IPS-20b (cell line): ENCODE measurements around the gene VPS72.
"Not testable (repeated sequence)": the region's sequence is repeated elsewhere in the genome, so short reads cannot be mapped to it uniquely, and the experiment has no call there.

ENCODE experiments used
- H3K27ac ChIP-seq: one replicate; pipeline ENCODE4 v1.5.1; 2013; ENCODE audit warnings: low read length
- H3K27me3 ChIP-seq: 2 replicates; pipeline ENCODE4 v1.6.1; 2013; ENCODE audit warnings: mild to moderate bottlenecking, low read length, inconsistent platforms; ENCODE audit not compliant: insufficient read depth
- H3K36me3 ChIP-seq: 2 replicates; pipeline ENCODE4 v1.6.1; 2013; ENCODE audit warnings: low read depth, mild to moderate bottlenecking, inconsistent platforms, low read length, moderate library complexity; ENCODE audit not compliant: insufficient read depth
- H3K4me1 ChIP-seq: 2 replicates; pipeline ENCODE4 v1.6.1; 2013; ENCODE audit warnings: mild to moderate bottlenecking, control low read depth, inconsistent platforms, low read length, moderate library complexity; ENCODE audit not compliant: insufficient read depth
- H3K4me3 ChIP-seq: 2 replicates; pipeline ENCODE4 v1.5.1; 2013; ENCODE audit warnings: mild to moderate bottlenecking, low read length, inconsistent platforms
- H3K9ac ChIP-seq: 2 replicates; pipeline ENCODE4 v1.6.1; 2013; ENCODE audit warnings: low read depth, mild to moderate bottlenecking, inconsistent platforms, low read length, moderate library complexity
- H3K9me3 ChIP-seq: 2 replicates; pipeline ENCODE4 v1.6.1; 2013; ENCODE audit warnings: mild to moderate bottlenecking, low read depth, low read length, inconsistent platforms; ENCODE audit not compliant: insufficient read depth

VPS72 gene

DNA sequence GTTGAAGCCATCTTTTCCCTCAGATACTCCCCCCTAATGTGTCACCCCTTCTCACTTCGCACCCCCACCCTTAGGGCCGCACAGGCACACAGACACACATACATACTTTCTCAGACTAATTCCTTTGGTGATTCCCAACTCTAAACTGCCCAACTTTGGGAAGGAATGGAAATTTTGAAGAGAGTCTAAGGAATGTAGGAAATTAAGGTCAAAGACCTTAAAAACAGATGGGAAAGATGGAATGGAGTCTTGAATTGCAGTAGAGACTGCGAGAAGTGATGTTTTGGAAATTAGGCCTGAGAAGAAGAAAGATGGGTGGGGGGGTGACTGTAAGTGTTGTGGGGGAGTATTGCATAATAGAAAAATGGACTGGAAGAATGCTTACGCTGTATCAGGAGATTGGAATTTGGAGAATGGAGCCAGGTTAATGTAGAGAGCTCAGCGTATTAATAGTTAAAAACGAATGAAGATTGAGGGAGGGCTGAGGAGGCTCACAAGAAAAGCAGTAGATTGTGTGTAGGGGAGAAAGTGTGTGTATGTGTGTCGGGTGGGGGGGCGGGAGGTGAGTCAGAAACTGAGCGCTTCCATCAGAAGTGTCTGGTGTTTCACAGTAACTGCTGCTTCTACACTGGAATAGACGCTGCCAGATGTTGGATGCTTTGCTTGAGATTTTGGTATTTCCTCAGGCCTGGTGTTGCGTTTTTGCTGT lies 10.0 kb upstream of the VPS72 start:
- H3K27ac ChIP-seq, result no peak overlapping the region

GRCh38 chr1:151198254-151199127 lies 8.5 kb upstream of the VPS72 start, which contains the start of gene PIP5K1A:
TSS of gene PIP5K1A (plus strand) at chr1:151198552. CDS start at chr1:151198997, 445 bp downstream.
- no peaks in the 10 kb centered on the region for H3K27me3 ChIP-seq
- no peaks in the 10 kb centered on the region; the same call in 1 of the 2 replicates for H3K4me1 ChIP-seq
- H3K36me3 ChIP-seq, result peaks cover 17% of the 10 kb centered on the region; the same call in 1 of the 2 replicates
- peak within 1 kb of the TSS; percentile 94 for H3K27ac ChIP-seq
- peak within 1 kb of the TSS; percentile 98 for H3K9ac ChIP-seq
- no peaks in the 10 kb centered on the region for H3K9me3 ChIP-seq
- H3K4me3 ChIP-seq, result peak within 1 kb of the TSS; percentile 97

More for the DNA sequence above, 10.0 kb upstream of the VPS72 start:
- no peaks in the 10 kb centered on the region for H3K9me3 ChIP-seq
- H3K27me3 ChIP-seq, result no peaks in the 10 kb centered on the region
- H3K4me3 ChIP-seq, result peak overlapping the region; percentile 97
- peak overlapping the region; percentile 98 for H3K9ac ChIP-seq
- H3K36me3 ChIP-seq, result peaks cover 33% of the 10 kb centered on the region; the same call in 1 of the 2 replicates
- no peaks in the 10 kb centered on the region; the same call in 1 of the 2 replicates for H3K4me1 ChIP-seq

DNA sequence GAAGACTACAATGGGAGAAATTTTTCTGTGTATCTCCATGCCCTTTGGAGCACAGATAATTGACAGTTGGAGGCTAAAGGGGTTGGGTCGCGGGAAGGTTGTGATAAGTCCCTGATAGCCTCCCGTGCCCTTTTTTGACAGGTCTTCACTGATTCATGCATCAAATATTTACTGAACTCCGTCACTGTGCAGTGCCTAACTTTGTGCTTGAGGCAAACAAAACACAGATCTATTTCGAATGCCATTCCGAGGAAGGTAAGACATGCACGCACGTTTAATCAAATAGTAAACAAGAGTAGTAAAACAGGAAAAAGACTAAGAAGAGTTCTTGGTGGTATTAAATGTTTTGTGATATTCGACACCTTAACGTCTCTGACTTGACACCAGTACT lies 7.9 kb upstream of the VPS72 start:
- no peaks in the 10 kb centered on the region; the same call in 1 of the 2 replicates for H3K4me1 ChIP-seq
- H3K4me3 ChIP-seq, result peak overlapping the region; percentile 97
- H3K9me3 ChIP-seq, result no peaks in the 10 kb centered on the region
- H3K27ac ChIP-seq, result peak overlapping the region; percentile 94
- peak overlapping the region; percentile 98; the same call in 1 of the 2 replicates for H3K9ac ChIP-seq
- no peaks in the 10 kb centered on the region for H3K27me3 ChIP-seq
- peaks cover 11% of the 10 kb centered on the region; the same call in 1 of the 2 replicates for H3K36me3 ChIP-seq

DNA sequence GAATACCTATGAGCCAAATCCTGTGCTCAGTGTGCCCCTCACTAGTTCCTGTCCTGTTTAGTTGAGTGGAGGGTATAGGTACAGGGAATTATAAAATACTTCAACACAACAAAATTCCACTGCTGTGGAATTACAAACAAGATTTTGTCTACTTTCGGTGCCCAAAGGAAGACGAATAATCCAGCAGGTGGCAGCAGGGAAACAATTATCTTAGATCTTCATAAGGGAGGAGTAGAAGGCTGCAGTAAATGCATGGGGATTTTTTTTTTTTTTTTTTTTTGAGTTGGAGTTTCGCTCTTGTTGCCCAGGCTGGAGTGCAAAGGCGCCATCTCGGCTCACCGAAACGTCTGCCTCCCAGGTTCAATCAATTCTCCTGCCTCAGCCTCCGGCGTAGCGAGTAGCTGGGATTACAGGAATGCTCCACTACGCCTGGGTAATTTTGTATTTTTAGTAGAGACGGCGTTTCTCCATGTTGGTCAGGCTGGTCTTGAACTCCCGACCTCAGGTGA lies 6.3 kb upstream of the VPS72 start:
- no peak overlapping the region for H3K4me3 ChIP-seq

DNA sequence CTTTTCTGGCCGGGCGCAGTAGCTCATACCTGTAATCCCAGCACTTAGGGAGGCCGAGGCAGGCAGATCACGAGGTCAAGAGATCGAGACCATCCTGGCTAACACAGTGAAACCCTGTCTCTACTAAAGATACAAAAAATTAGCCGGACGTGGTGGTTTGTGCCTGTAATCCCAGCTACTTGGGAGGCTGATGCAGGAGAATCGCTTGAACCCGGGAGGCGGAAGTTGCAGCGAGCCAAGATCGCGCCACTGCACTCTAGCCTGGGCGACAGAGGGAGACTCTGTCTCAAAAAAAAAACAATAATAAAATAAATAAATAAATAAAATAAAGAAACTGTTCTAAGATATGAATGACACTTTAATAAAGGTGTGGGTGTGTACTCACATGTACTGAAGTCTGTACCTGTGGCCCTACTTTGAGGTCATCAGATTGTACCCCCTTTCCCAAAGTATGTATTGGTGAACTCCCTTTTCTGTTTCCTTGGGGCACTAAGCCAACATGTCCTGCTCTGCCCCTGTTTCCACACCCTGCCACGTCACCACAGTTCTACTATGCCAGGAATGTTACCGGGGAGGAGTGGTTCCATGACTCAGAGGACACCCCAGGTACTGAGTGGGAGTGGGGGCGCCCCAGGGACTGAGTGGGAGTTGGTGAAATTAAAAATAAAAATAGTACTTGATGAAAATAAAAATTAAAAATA lies 5.0 kb upstream of the VPS72 start:
- H3K4me1 ChIP-seq, H3K4me3 ChIP-seq, H3K9ac ChIP-seq, H3K36me3 ChIP-seq, H3K27me3 ChIP-seq, H3K27ac ChIP-seq, H3K9me3 ChIP-seq: not testable (repeated sequence)

More for the DNA sequence above, 6.3 kb upstream of the VPS72 start:
- Histone ChIP-seq H3K9me3 (no peaks in the 10 kb centered on the region), H3K4me1 (no peaks in the 10 kb centered on the region; the same call in 1 of the 2 replicates), H3K9ac (no peak overlapping the region), H3K27me3 (no peaks in the 10 kb centered on the region), H3K27ac (no peak overlapping the region), H3K36me3 (no peaks in the 10 kb centered on the region)

GRCh38 chr1:151193856-151194255 lies 3.9 kb upstream of the VPS72 start:
- Histone ChIP-seq H3K4me3 (no peak overlapping the region), H3K27ac (no peak overlapping the region), H3K27me3 (no peaks in the 10 kb centered on the region), H3K4me1 (no peaks in the 10 kb centered on the region; the same call in 1 of the 2 replicates), H3K36me3 (no peaks in the 10 kb centered on the region), H3K9me3 (no peaks in the 10 kb centered on the region), H3K9ac (no peak overlapping the region)

- H3K4me3 ChIP-seq, result no peak overlapping the region
- H3K36me3 ChIP-seq, result no peaks in the 10 kb centered on the region
- H3K4me1 ChIP-seq, result no peaks in the 10 kb centered on the region; the same call in 1 of the 2 replicates
- H3K27ac ChIP-seq, result no peak overlapping the region
- H3K9ac ChIP-seq, result no peak overlapping the region
- H3K27me3 ChIP-seq, result no peaks in the 10 kb centered on the region
- no peaks in the 10 kb centered on the region for H3K9me3 ChIP-seq
Measured at GRCh38 chr1:151193304-151193703, 3.3 kb upstream of the VPS72 start.

DNA sequence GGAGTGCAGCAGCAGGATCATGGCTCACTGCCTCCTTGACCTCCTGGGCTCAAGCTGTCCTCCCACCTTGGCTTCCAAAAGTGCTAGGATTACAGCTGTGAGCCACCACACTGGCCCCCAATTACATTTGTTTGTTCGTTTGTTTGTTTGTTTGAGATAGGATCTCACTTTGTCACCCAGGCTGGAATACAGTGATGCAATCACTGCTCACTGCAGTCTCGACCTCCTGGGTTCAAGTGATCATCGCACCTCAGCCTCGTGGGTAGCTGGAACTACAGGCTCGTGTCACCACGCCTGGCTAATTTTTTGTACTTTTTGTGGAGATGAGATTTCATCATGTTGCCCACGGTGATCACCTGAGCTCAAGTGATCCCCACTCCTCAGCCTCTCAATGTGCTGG lies 2.0 kb upstream of the VPS72 start:
- Histone ChIP-seq H3K36me3 (no peaks in the 10 kb centered on the region), H3K27me3 (no peaks in the 10 kb centered on the region), H3K9ac (no peak overlapping the region), H3K27ac (no peak overlapping the region), H3K9me3 (no peaks in the 10 kb centered on the region), H3K4me1 (no peaks in the 10 kb centered on the region; the same call in 1 of the 2 replicates), H3K4me3 (no peak overlapping the region)

- Histone ChIP-seq H3K4me3 (peak overlapping the region; percentile 100), H3K9ac (peak overlapping the region; percentile 98; the same call in 1 of the 2 replicates), H3K36me3 (peaks cover 24% of the 10 kb centered on the region)
- not testable (repeated sequence) for H3K9me3 ChIP-seq, H3K27me3 ChIP-seq, H3K4me1 ChIP-seq, H3K27ac ChIP-seq
Measured at GRCh38 chr1:151188667-151189066, 1.3 kb downstream of the VPS72 start.

GRCh38 chr1:151187205-151187604 lies 2.8 kb downstream of the VPS72 start:
- Histone ChIP-seq H3K9me3 (no peaks in the 10 kb centered on the region), H3K4me3 (no peak overlapping the region), H3K9ac (no peak overlapping the region), H3K27me3 (no peaks in the 10 kb centered on the region), H3K27ac (no peak overlapping the region), H3K36me3 (peaks cover 39% of the 10 kb centered on the region), H3K4me1 (no peaks in the 10 kb centered on the region)

- H3K27me3 ChIP-seq, result no peaks in the 10 kb centered on the region
- H3K36me3 ChIP-seq, result peaks cover 65% of the 10 kb centered on the region
- no peak overlapping the region for H3K9ac ChIP-seq
- H3K9me3 ChIP-seq, result no peaks in the 10 kb centered on the region
- no peak overlapping the region for H3K27ac ChIP-seq
- H3K4me3 ChIP-seq, result no peak overlapping the region
- H3K4me1 ChIP-seq, result no peaks in the 10 kb centered on the region
Measured at GRCh38 chr1:151184211-151184610, 5.8 kb downstream of the VPS72 start.
